Activated CD4-positive, CD25-positive, alpha-beta regulatory T cell (primary cell): ENCODE measurements around the gene RBM20.

Experiments used
- DNase-seq, 4 experiments: peaks; one replicate each; lab custom pipeline; 2025; lab: John Stamatoyannopoulos, UW

Gene RBM20

DNA sequence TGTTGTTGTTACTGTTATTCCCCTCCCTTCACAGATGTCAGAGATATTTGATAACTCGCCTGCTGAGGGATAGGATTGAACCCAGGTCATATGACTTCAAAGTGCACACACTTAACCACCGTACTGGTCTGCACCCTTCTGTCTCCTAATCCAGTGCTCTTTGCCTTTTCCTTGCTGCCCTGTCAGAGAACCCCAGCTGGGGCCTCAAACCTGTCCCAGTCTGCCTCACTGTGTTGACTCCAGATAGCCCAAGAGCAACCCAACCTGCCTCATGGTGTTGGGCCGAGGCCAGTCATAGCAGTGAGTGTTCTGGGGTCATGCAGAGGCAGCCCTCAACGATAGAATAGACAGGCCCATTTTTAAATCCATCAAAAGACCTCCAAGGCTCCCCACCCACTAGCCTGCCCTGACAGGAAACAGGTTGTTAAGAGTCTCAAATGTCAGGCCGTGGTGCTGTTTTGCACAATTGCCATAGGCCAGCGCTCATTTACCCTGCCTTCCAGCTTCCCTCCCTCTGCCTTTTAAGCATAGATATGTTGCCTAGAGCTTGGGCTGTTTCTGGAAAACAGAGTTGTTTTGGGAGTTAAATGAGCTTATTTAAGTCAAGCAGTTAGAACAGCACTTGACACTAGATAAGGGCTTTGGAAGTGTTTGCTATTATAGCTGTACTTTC is 190.6 kb downstream of the RBM20 start:
- no peak for DNase-seq

GRCh38 chr10:110835841-110836240 is 191.7 kb downstream of the RBM20 start:
- no peak for DNase-seq

DNA sequence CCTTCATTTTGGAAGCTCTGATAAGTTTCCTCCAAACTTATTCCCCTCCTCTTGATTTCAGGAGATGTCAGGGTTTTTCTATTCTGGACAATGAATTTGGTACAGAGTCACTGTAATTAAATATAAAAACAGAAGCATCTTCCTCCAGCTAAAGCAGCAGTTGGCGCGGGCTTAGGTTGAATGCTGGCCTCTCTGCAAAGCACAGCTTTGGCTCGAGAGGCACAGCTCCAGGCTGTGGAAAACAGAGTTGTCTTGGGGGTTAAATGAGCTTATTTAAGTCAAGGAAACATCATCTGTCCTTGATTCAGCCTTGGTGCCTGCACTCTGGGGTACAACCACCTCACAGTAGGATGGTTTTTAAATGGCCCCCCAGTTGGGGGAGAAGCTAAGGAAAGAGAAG is 192.6 kb downstream of the RBM20 start:
- no peak for DNase-seq

DNA sequence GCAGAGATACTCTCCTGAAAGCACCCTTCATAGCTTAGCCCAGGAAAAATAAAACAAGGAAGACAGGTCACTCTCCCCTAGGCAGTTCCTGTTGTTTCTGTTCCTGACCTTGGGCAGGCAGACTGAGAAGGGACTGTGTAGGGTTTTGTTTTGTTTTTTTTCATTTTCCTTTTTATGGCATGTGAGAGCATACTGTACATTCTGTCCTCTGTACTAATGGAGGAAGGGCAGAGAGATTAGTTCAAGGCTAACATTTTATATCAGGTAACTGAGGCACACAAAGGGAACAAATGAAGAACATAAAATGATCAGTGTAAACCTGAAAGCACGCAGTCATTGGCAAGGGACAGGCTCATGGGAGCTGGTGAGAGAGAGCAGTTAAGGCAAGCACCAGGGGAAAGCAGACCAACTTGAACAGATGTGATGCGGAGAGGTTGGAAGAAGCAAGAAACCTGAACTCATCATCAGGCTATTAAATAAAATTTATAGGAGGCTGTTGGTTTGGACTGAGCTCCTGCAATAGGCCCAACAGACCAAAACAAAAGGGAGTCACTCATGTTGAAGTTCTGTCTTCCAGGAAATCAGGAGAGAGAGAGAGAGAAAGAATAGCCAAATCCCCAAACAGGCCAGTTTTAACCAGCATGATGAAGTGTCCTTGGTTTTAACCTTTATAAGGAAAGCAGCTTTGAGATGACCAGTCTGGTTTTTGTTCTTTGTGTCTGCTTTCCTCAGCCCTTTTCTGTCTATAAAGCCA is 193.5 kb downstream of the RBM20 start:
- no peak for DNase-seq

- DNase-seq, result no peak
These were observed 196.2 kb downstream of the RBM20 start for GRCh38 chr10:110840225-110840922.

DNA sequence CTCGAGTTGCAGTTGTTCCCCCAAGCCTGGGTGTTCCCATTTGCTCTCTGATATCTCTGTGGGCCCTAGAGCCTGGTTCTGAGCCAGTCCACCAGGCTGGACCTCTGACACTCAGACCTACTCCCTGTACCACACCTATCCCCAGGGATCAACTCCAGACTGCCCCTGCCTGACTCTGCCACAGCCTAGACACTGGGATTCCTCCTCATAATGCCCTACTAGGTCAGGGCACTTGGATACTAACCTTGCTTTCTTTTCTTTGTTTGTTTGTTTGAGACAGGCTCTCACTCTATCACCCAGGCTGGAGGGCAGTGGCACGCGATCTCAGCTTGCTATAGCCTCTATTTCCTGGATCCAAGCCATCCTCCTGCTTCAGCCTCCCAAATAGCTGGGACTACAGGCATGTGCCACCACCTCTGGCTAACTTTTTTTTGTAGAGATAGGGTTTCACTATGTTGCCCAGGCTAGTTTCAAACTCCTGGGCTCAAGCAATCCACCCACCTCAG is 196.8 kb downstream of the RBM20 start:
- no peak for DNase-seq

DNA sequence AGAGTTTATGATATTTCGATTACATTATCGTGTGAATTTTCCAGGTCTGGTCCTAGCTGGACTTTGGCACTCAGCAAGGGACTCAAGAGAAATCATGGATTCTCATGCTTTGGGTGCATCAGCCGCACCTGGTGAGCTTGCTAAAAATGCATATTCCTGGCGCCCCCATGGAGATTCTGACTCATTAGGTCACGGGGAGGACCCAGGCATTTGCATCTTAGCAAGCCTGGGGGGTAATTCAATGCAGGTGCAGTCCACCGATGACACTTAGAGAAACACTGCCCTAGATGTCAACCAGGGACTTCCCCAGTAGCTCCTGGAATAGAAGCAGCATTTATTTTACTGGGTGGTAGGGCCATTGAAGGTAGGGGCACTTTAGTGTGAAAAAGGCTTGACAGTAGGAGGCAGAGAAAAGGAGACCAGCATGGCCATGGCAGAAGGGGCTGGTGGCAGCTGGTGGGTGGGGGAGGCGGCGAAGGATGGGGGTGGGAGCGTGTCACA is 197.7 kb downstream of the RBM20 start:
- DNase-seq, result no peak

DNA sequence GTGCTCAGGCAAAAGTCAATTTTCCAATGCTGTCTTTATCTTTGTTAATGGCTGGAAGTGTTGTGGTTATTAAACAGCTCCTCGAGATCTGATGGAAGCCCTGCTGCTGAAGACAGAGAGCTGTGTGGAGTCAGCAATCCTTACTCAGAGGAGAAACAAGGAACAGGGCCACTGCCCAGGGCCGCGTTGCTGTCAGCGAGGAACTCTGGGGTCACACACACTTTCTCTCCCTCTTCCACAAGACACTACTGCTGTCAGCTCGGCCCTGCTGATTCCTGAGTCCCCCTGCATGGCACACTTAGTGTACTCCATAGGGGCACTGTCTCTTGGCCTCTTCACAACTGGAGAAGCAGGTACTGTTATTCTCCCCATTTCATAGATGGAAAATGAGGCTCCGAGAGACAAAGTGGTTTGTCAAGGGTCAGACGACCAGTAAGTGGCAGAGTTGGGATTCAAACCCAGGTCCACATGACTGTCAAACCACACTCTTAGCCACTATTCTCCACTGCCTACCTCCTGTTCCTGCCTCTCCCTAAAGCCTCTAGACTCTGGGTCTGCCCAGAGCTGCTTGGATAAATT is 198.3 kb downstream of the RBM20 start:
- DNase-seq, result no peak

- DNase-seq, result no peak
These were observed 198.9 kb downstream of the RBM20 start for GRCh38 chr10:110843031-110843430.

- DNase-seq, result no peak
These were observed 199.9 kb downstream of the RBM20 start for GRCh38 chr10:110843796-110844616.

DNA sequence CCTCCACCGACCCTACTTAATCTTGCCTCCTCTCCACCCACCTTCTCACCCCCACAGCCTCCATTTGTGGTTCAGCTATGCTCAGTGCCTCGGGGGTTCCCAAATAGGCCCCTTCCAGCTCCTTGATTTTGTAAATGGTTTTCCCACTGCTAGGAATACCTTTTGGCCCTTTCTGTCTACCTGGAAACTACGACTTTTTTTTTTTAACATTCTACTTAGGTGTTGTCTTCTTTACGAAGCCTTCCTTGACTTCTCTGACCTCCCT is 200.4 kb downstream of the RBM20 start:
- DNase-seq, result no peak

DNA sequence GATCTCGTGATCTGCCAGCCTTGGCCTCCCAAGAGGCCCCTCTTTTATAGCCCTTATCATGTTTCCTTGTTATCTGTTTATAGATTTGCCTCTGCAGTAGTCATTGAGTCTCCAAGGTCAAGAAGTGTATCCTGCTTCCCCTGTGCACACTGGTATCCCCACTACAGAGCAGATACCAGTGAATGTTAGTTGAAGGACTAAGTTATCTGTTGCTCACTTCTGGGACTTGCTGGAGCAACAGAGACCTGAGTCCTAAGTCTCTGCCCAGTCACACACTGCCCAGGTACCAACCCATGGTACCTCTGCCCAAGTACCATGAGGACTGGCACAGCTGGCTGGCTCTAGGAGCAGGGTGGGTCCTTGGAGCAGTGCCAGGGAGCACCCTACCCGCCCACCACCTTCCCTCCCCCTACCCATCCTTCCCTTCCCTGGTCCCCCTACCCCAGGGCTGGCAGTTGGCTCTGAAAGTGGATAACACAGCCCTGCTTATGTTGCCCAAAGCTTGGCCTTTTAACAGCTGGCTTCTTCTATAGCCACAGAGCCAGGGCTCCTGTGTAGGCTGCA is 201.1 kb downstream of the RBM20 start:
- no peak for DNase-seq

DNA sequence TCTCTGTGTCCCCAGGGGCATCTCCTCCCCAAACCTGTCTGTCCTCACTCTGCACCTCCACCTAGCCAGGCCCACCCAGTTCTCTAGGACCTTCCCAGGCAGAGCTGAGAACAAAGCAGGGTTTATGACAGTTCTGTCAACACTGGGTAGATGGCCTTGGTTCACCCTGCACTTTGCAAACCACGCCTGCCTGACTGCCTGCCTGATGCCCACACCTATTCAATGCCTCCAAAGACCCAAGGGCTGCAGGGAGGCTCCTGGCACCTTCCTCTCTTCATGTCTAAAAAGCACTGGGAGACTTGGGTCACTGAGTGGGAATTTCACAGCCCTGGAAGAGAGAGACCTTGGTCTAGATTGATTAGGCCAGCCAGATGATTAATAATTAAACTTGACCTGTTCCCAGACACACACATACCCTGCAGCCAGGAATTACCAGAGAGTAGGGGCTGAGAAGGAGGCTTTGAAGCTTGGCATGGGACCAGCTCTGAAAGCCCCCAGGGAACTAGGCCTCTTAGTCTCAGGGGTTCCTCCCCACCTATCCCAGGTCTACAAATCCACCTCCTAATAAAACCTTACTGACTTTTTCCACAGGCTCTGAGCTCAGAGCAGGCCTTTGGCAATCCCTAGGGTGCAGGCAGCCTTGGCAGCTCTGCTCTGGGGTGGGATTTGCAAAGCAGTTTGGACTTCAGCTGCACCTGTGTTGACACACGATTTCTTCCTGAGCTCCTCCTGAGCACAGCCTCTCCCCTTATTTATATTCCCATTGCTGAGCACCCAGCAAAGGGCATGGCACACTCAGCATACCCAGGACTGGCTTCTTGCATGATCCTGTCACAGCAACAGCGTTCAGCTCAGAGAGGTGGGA is 201.9 kb downstream of the RBM20 start:
- no peak for DNase-seq

DNA sequence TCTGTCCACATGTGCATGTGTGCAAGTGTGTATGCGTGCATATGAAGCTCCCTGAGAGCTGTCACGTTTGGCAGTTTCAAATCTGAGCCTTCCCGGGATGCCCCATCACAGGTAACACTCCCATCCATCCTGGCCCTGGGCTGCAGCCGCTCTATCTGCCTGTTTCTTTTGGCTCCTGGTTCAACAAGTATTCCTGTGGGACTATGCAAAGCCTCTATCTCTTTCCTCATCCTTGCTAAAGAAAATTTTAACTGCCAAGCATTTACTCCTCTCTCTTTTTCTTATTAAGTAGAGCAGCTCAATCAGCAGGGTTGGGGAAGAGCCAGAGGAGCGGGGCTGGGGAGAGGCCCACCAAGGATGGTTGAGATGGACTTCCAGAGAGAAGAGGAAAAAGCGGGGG is 203.2 kb downstream of the RBM20 start:
- DNase-seq, result no peak

DNA sequence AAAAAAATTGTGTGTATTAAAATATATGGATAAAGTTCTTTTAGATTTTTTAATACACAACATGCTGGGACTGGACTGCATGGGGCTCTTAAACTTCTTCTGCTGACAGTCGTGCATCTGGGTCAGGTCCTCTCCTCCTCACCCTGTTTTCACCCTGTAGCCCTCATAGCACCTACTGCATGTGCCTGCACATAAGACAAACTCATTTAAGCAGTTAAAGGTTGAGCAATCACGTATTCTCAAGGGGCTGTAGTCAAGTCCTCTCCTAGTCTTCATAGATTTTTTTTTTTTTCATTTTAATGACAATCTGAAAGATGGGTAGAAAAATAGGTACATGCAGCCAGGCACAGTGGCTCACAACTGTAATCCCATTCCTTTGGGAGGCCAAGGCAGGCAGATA is 204.0 kb downstream of the RBM20 start:
- DNase-seq, result no peak

DNA sequence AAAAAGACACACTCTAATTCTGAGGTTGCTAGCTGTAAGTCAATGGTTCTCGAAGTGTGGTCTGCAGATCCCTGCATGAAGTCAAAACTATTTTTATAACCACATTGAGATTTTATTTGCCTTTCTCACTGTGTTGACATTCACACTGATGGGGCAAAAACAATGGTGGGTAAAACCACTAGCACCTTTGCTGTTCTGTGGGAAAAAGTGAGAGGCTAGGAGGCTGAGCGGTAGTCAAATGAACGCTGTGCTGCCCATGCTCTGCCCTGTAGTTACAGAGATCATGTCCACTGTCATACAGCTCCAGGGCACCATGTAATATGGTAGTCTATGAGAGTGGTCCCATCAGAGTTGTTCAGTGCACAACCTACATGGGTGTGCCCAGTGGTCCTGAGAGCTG is 206.0 kb downstream of the RBM20 start:
- DNase-seq, result no peak

DNA sequence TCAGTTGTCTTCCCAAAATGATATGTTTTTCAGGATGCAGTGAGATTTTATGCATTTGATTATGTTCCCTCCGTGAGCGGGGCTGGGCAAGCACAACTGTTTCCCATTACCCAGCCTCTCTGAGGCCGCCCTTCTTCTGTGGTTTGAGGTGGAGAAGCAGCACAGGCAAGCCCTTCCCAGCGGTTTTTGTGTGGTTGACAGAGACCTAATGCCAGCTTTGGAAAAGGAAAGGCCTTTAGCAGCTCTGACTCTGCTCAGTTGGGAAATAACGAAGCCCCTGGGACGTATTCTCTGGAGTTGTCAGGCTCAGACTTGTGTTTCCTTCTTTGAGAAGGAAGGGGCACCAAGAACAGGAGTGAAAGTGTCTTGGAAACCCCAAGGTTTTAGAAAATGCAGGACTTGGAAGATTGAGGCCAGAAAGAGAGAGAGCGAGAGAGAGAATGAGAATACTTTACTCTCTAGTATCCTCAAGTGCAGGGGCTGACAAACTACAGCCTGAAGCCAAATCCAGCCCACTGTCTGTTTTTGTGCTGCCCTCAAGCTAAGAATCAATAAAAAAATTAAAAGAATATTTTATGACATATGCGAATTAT is 207.0 kb downstream of the RBM20 start:
- no peak for DNase-seq

- DNase-seq, result no peak
These were observed 208.2 kb downstream of the RBM20 start for GRCh38 chr10:110852255-110852896.

DNA sequence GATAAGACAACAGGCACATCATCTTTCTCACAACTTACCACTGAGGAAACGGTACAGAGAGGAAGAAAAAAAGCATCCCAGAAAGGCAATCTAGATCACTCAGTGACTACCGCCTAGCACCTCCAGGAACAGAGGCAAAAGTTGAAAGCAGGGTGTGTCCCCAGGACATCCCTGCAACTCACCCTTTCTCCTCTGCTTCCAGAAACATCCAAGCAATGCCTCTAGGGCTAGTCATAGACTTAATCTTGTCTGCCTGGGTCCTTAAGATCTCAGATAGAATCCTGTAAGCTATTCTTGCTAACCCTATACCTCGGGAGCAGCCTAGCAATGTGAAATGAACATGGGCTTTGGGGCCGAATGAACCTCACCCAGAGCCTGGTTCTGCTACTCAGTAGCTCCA is 208.8 kb downstream of the RBM20 start:
- DNase-seq, result no peak
